ENCODE measurements around the gene HMG20B. TPM values are rescaled to one million over a fixed set of nuclear protein-coding genes. Genes with fewer than 3 reads are reported as not detected.

The HMG20B gene
- polyA plus RNA-seq, 1 donor from 2014 or later = 22.6 TPM

- H3K9ac ChIP-seq (ENCODE audit: low read length) = no peak overlapping the region
These were observed 44.7 kb downstream of the HMG20B start for GRCh38 chr19:3617463-3617862.

GRCh38 chr19:3618144-3618810 is 45.5 kb downstream of the HMG20B start:
- Histone ChIP-seq H3K27me3 (ENCODE audit: insufficient read depth, low read depth, low read length) (no peaks in the 10 kb centered on the region), H3K27ac (ENCODE audit: low read length) (no peak overlapping the region), H2AFZ (ENCODE audit: low read depth, low read length) (no peak overlapping the region), H3K9me3 (ENCODE audit: low read length) (no peaks in the 10 kb centered on the region), H4K20me1 (ENCODE audit: insufficient read depth) (no peaks in the 10 kb centered on the region), H3K4me2 (ENCODE audit: low read length) (no peak overlapping the region), H3K79me2 (replicated peaks; ENCODE audit: insufficient read depth, low read length) (no peaks in the 10 kb centered on the region), H3K4me3 (ENCODE audit: low read length) (no peak overlapping the region), H3K9ac (ENCODE audit: low read length) (no peak overlapping the region), H3F3A (ENCODE audit: insufficient read depth, low read length, poor library complexity, severe bottlenecking) (no peaks in the 10 kb centered on the region), H3K36me3 (ENCODE audit: insufficient read depth, low read length) (no peaks in the 10 kb centered on the region), H3K9me2 (ENCODE audit: insufficient read depth, low read length) (no peaks in the 10 kb centered on the region)
- no peak for TF ChIP-seq REST (IDR thresholded peaks at IDR 0.05; ENCODE audit: borderline replicate concordance)
- TF ChIP-seq CTCF (IDR thresholded peaks at IDR 0.05; ENCODE audit: poor library complexity, severe bottlenecking) = peak; percentile 69
- no peak for TF ChIP-seq MXI1 (conservative IDR thresholded peaks at IDR 0.05; ENCODE audit: poor library complexity, severe bottlenecking)
- peak; percentile 58 for TF ChIP-seq RAD21 (conservative IDR thresholded peaks at IDR 0.05)
- peak; percentile 75 for TF ChIP-seq SMC3 (conservative IDR thresholded peaks at IDR 0.05; ENCODE audit: poor library complexity)
- no peak for TF ChIP-seq POLR2AphosphoS5 (IDR thresholded peaks at IDR 0.05)
- TF ChIP-seq EZH2 (IDR thresholded peaks at IDR 0.05; ENCODE audit: borderline replicate concordance, insufficient read depth, low read length, poor library complexity, severe bottlenecking) = no peak
- no peak for TF ChIP-seq EP300 (conservative IDR thresholded peaks at IDR 0.05; ENCODE audit: poor library complexity, severe bottlenecking)
- no peak for TF ChIP-seq TAF1 (IDR thresholded peaks at IDR 0.05; ENCODE audit: low read depth)

More at GRCh38 chr19:3617463-3617862, 44.7 kb downstream of the HMG20B start:
- H3K4me3 ChIP-seq (ENCODE audit: low read length) = no peak overlapping the region
- no peaks in the 10 kb centered on the region for H3K9me3 ChIP-seq (ENCODE audit: low read length)
- TF ChIP-seq RAD21 (conservative IDR thresholded peaks at IDR 0.05) = no peak
- TF ChIP-seq EP300 (conservative IDR thresholded peaks at IDR 0.05; ENCODE audit: poor library complexity, severe bottlenecking) = no peak
- no peak for TF ChIP-seq REST (IDR thresholded peaks at IDR 0.05; ENCODE audit: borderline replicate concordance)
- no peak for TF ChIP-seq MXI1 (conservative IDR thresholded peaks at IDR 0.05; ENCODE audit: poor library complexity, severe bottlenecking)
- no peak for TF ChIP-seq SMC3 (conservative IDR thresholded peaks at IDR 0.05; ENCODE audit: poor library complexity)
- H2AFZ ChIP-seq (ENCODE audit: low read depth, low read length) = no peak overlapping the region
- H3F3A ChIP-seq (ENCODE audit: insufficient read depth, low read length, poor library complexity, severe bottlenecking) = no peaks in the 10 kb centered on the region
- H3K27ac ChIP-seq (ENCODE audit: low read length) = no peak overlapping the region
- no peaks in the 10 kb centered on the region for H3K9me2 ChIP-seq (ENCODE audit: insufficient read depth, low read length)
- H3K79me2 ChIP-seq (replicated peaks; ENCODE audit: insufficient read depth, low read length) = no peaks in the 10 kb centered on the region
- no peaks in the 10 kb centered on the region for H4K20me1 ChIP-seq (ENCODE audit: insufficient read depth)
- H3K36me3 ChIP-seq (ENCODE audit: insufficient read depth, low read length) = no peaks in the 10 kb centered on the region
- no peaks in the 10 kb centered on the region for H3K27me3 ChIP-seq (ENCODE audit: insufficient read depth, low read depth, low read length)
- H3K4me2 ChIP-seq (ENCODE audit: low read length) = no peak overlapping the region
